Camera-type eye (tissue), 1 donor: ENCODE results near the gene ZP4. TPM values are rescaled to one million over a fixed set of nuclear protein-coding genes. Genes with fewer than 3 reads are reported as not detected.

Source experiments
- total RNA-seq: library from RNA; depleted of rRNA; stranded (reverse); fragments of >200 nt; gene quantifications from one replicate; pipeline ENCODE4 v1.2.3, GENCODE V29; 2014

ZP4 gene
- not detected for total RNA-seq

GRCh38 chr1:237890822-237891221 is at the start of gene ZP4:
ZP4 (minus strand) TSS chr1:237890922; CDS start chr1:237890635, 287 bp downstream.

